Kidney tubule cell (primary cell): ENCODE results near the gene NLRP11.
"Not testable (repeated sequence)": the region's sequence is repeated elsewhere in the genome, so short reads cannot be mapped to it uniquely, and the experiment has no call there.

ENCODE experiments used
- DNase-seq: peaks from one replicate; pipeline ENCODE4 v3.0.0-alpha.2; 2018; ENCODE audit warnings: low spot score

NLRP11 gene

DNA sequence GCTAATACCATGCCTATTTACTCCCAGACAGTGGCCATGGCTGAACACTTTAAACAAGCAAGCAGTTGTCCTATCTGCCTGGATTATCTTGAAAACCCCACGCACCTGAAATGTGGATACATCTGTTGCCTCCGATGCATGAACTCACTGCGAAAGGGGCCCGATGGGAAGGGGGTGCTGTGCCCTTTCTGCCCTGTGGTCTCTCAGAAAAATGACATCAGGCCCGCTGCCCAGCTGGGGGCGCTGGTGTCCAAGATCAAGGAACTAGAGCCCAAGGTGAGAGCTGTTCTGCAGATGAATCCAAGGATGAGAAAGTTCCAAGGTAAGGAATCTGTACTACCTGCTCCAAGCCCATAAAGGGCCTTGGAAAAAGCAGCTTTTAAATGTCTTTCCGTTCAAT is 54.3 kb downstream of the NLRP11 start:
- DNase-seq, result no peak

- DNase-seq, result not testable (repeated sequence)
These were observed 62.2 kb downstream of the NLRP11 start for GRCh38 chr19:55769632-55770031.

GRCh38 chr19:55768818-55769217 is 63.0 kb downstream of the NLRP11 start, which contains the start of gene RFPL4AL1:
Gene RFPL4AL1 (plus strand): TSS chr19:55769118. CDS start chr19:55771805, 2,687 bp downstream.
- DNase-seq, result not testable (repeated sequence)

DNA sequence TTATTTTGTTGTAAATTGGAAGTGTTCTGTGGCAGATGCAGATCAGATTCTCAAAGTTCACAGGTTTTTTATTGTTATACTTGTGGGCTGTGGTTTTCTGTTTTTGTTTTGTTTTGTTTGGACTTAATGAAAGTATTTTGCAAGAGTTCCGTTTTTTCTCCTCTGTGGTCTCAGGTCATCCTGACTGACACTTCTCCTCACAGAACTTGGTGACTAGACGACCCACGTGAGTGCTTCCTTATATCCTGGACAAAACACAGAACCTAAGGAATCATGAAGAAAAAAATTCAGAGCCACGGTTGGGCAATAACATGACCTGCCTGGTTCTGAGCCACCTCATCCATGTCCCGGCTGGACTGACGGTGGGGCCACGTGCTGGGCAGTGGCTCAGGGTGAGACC is 65.3 kb downstream of the NLRP11 start:
- no peak for DNase-seq

- not testable (repeated sequence) for DNase-seq
These were observed 73.0 kb downstream of the NLRP11 start, which contains the start of gene RFPL4A for GRCh38 chr19:55758797-55759196. Gene RFPL4A (plus strand): TSS chr19:55759097. CDS start chr19:55761801, 2,704 bp downstream.

GRCh38 chr19:55756808-55757207 is 75.0 kb downstream of the NLRP11 start:
- not testable (repeated sequence) for DNase-seq

DNA sequence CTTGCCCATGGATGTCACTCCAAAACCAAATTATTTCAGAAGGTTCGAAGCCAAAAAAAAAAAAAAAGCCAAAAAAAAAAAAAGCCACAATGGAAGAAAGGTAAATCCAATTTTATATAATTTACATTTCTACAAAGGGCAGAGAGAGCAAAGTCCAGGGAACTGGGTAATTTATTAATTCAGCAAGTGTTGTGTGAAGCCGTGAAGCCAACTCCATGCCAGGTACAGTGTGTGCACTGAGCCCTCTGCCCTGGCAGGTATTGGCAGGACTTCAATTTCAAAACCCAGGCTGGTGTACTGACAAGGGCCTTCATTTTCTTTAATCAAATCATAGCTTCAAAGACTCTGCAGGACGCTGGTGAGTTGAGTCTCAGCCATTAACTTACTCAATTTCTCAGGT is 78.4 kb downstream of the NLRP11 start:
- DNase-seq, result no peak

DNA sequence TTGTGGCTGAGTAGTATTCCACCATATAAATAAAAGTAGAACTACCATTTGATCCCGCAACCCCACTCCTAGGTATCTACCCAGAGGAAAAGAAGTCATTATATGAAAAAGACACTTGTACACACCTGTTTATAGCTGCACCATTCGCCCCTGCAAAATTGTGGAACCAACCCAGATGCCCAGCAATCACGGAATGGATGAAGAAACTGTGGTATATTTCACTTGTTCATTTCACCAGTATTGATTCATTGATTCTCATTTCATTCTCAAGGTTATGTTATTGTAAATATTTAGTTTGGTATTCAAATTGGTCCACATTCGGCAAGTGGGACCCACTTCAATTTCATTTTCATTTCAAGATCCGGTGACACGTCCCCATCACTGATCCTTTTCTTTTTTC is 81.1 kb downstream of the NLRP11 start:
- DNase-seq, result no peak

DNA sequence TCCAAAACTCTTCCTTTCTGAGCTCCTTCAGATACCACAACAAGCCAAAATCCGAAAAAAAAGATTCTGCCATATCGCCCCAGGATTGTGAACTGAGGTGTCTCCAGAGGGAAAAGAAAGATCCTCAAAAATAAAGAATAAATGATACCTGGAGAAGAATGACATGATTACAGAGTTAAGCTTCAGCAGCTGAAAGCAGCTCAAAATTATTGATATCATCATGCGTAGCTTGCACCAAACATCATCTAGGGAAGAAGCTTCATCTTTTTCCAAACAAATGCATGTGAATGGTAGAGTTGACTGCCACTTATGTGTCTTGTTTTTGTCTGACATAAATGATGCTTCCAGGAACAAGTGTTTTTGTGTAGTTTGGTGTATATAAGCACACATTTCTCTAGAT is 93.5 kb downstream of the NLRP11 start, which contains the start of gene NLRP9:
NLRP9 (minus strand) TSS at position 101 of the 400 bp plus-strand sequence; CDS start at position 73, 28 bp downstream.
- no peak for DNase-seq
